C1 segment of cervical spinal cord (tissue), 14 donors: ENCODE data around the gene CWF19L1.

Experiments
- DNase-seq, 14 donors: peaks; one replicate each; lab custom pipeline; 2025; lab: John Stamatoyannopoulos, UW

The CWF19L1 gene

GRCh38 chr10:100253041-100253440 is 14.4 kb downstream of the CWF19L1 start:
- DNase-seq: no peak

- DNase-seq: no peak
Measured at GRCh38 chr10:100248820-100249219, 18.6 kb downstream of the CWF19L1 start.

- no peak for DNase-seq
Measured at GRCh38 chr10:100245484-100246220, 21.8 kb downstream of the CWF19L1 start.

GRCh38 chr10:100239851-100240250 is 27.6 kb downstream of the CWF19L1 start:
- no peak for DNase-seq

- DNase-seq: no peak
Measured at GRCh38 chr10:100238429-100238828, 29.0 kb downstream of the CWF19L1 start.

GRCh38 chr10:100232101-100232500 is 35.3 kb downstream of the CWF19L1 start:
- no peak for DNase-seq

- DNase-seq: peak in 2 of 14 donors; percentile 16 to 32
Measured at GRCh38 chr10:100229819-100230422, 37.5 kb downstream of the CWF19L1 start.

- no peak for DNase-seq
Measured at GRCh38 chr10:100223879-100224278, 43.6 kb downstream of the CWF19L1 start.

- no peak for DNase-seq
Measured at GRCh38 chr10:100222529-100222928, 44.9 kb downstream of the CWF19L1 start.

GRCh38 chr10:100216006-100216405 is 51.4 kb downstream of the CWF19L1 start:
- DNase-seq: no peak

- DNase-seq: no peak
Measured at GRCh38 chr10:100209303-100209702, 58.1 kb downstream of the CWF19L1 start.

GRCh38 chr10:100208276-100208675 is 59.2 kb downstream of the CWF19L1 start:
- DNase-seq: no peak

GRCh38 chr10:100204370-100204769 is 63.1 kb downstream of the CWF19L1 start:
- DNase-seq: no peak

GRCh38 chr10:100201549-100201948 is 65.9 kb downstream of the CWF19L1 start:
- DNase-seq: no peak

- no peak for DNase-seq
Measured at GRCh38 chr10:100194711-100195110, 72.7 kb downstream of the CWF19L1 start.

GRCh38 chr10:100192350-100192749 is 75.1 kb downstream of the CWF19L1 start:
- no peak for DNase-seq

- peak in 2 of 14 donors; percentile 6 to 39 for DNase-seq
Measured at GRCh38 chr10:100186253-100187212, 80.9 kb downstream of the CWF19L1 start.

GRCh38 chr10:100185364-100186252 is 81.8 kb downstream of the CWF19L1 start, which contains the start of gene ERLIN1:
Gene ERLIN1 (minus strand): TSS chr10:100186029. CDS start chr10:100185626, 403 bp downstream.
- peak; percentile 54 to 93 (median 85) for DNase-seq

- DNase-seq: peak in 1 of 14 donors; percentile 1
Measured at GRCh38 chr10:100184840-100185239, 82.6 kb downstream of the CWF19L1 start.

- no peak for DNase-seq
Measured at GRCh38 chr10:100184426-100184825, 83.0 kb downstream of the CWF19L1 start.

- no peak for DNase-seq
Measured at GRCh38 chr10:100183481-100183880, 84.0 kb downstream of the CWF19L1 start.
